Liver (tissue), 9 donors: ENCODE results near the gene DIAPH2. TPM values are rescaled to one million over a fixed set of nuclear protein-coding genes. Genes with fewer than 3 reads are reported as not detected.

Experiments used
- DNase-seq: peaks from one replicate; pipeline ENCODE4 v3.0.0-alpha.2; 2017; ENCODE audit warnings: low spot score
- H3K27ac ChIP-seq, 2 donors: one replicate each; pipeline ENCODE4 v1.7.0; 2013; ENCODE audit warnings: inconsistent platforms in 2 of 2, low read length in 2 of 2, control low read depth in 1 of 2, low read depth in 1 of 2, mild to moderate bottlenecking in 1 of 2
- H3K27me3 ChIP-seq, 4 donors: one replicate each; pipeline versions ENCODE4 v1.6.1 to v1.7.0; 2013; ENCODE audit warnings: low read length in 3 of 4, inconsistent platforms in 1 of 4, mild to moderate bottlenecking in 1 of 4, moderate library complexity in 1 of 4; ENCODE audit not compliant: control insufficient read depth in 4 of 4, insufficient read depth in 4 of 4
- H3K36me3 ChIP-seq, 4 donors: one replicate each; pipeline versions ENCODE4 v1.6.1 to v1.7.0; 2013; ENCODE audit warnings: low read length in 3 of 4, mild to moderate bottlenecking in 3 of 4, low read depth in 1 of 4, moderate library complexity in 1 of 4; ENCODE audit not compliant: control insufficient read depth in 4 of 4, insufficient read depth in 3 of 4
- H3K4me1 ChIP-seq, 4 donors: one replicate each; pipeline versions ENCODE4 v1.6.1 to v1.7.0; 2013; ENCODE audit warnings: low read length in 3 of 4, mild to moderate bottlenecking in 3 of 4, moderate library complexity in 1 of 4; ENCODE audit not compliant: control insufficient read depth in 4 of 4, insufficient read depth in 4 of 4
- H3K4me3 ChIP-seq, 3 donors: one replicate each; pipeline versions ENCODE4 v1.6.1 to v1.7.0; 2013; ENCODE audit warnings: low read length in 3 of 3, control low read depth in 1 of 3, low read depth in 1 of 3, mild to moderate bottlenecking in 1 of 3
- H3K9ac ChIP-seq, 2 donors: one replicate each; pipeline ENCODE4 v1.7.0; 2013; ENCODE audit warnings: low read length in 2 of 2, mild to moderate bottlenecking in 2 of 2, moderate library complexity in 2 of 2, control low read depth in 1 of 2, low read depth in 1 of 2
- H3K9me3 ChIP-seq, 4 donors: one replicate each; pipeline versions ENCODE4 v1.6.1 to v1.7.0; 2013; ENCODE audit warnings: low read length in 3 of 4; ENCODE audit not compliant: control insufficient read depth in 4 of 4
- EGR1 ChIP-seq, 2 donors: IDR thresholded peaks; 2 replicates each; pipeline ENCODE4 v1.6.1; 2016 to 2018; ENCODE audit warnings: antibody characterized with exemption in 2 of 2, low read depth in 2 of 2
- FOXA1 ChIP-seq: IDR thresholded peaks from 2 replicates; pipeline ENCODE4 v1.6.1; 2016; ENCODE audit warnings: antibody characterized with exemption
- FOXA2 ChIP-seq: IDR thresholded peaks from 2 replicates; pipeline ENCODE4 v1.6.1; 2016; ENCODE audit warnings: antibody characterized with exemption
- GABPA ChIP-seq, 2 donors: IDR thresholded peaks in 1 of 2; conservative IDR thresholded peaks in 1 of 2; 2 replicates each; pipeline ENCODE4 v1.6.1; 2016; ENCODE audit warnings: antibody characterized with exemption in 2 of 2, mild to moderate bottlenecking in 1 of 2, moderate library complexity in 1 of 2
- HNF4A ChIP-seq, 2 donors: conservative IDR thresholded peaks; 2 replicates each; pipeline ENCODE4 v1.6.1; 2016; ENCODE audit warnings: antibody characterized with exemption in 2 of 2, mild to moderate bottlenecking in 2 of 2
- HNF4G ChIP-seq: IDR thresholded peaks from 2 replicates; pipeline ENCODE4 v1.6.1; 2016; ENCODE audit warnings: antibody characterized with exemption
- JUND ChIP-seq, 2 donors: IDR thresholded peaks; 2 replicates each; pipeline ENCODE4 v1.6.1; 2016; ENCODE audit warnings: antibody characterized with exemption in 2 of 2
- MAX ChIP-seq: IDR thresholded peaks from 2 replicates; pipeline ENCODE4 v1.6.1; 2016; ENCODE audit warnings: antibody characterized with exemption
- NR2F2 ChIP-seq: IDR thresholded peaks from 2 replicates; pipeline ENCODE4 v1.6.1; 2016; ENCODE audit warnings: antibody characterized with exemption
- RAD21 ChIP-seq, 2 donors: IDR thresholded peaks; 2 replicates each; pipeline ENCODE4 v1.6.1; 2016; ENCODE audit warnings: antibody characterized with exemption in 2 of 2, mild to moderate bottlenecking in 2 of 2
- RXRA ChIP-seq, 2 donors: IDR thresholded peaks; 2 replicates each; pipeline ENCODE4 v1.6.1; 2017 to 2018; ENCODE audit warnings: antibody characterized with exemption in 2 of 2, mild to moderate bottlenecking in 1 of 2
- SP1 ChIP-seq: IDR thresholded peaks from 2 replicates; pipeline ENCODE4 v1.6.1; 2018; ENCODE audit warnings: antibody characterized with exemption, mild to moderate bottlenecking
- TAF1 ChIP-seq: conservative IDR thresholded peaks from 2 replicates; pipeline ENCODE4 v1.6.1; 2016; ENCODE audit warnings: antibody characterized with exemption, mild to moderate bottlenecking
- YY1 ChIP-seq: IDR thresholded peaks from 2 replicates; pipeline ENCODE4 v1.6.1; 2016; ENCODE audit warnings: antibody characterized with exemption, mild to moderate bottlenecking
- ZBTB33 ChIP-seq: IDR thresholded peaks from 2 replicates; pipeline ENCODE4 v1.6.1; 2016; ENCODE audit warnings: antibody characterized with exemption
- WGBS: extraction: QIAGEN DNeasy Blood & Tissue Kit; methylation state at CpG from one replicate; pipeline ENCODE4 v1.1.7; 2013; 5-methylcytosine and 5-hydroxymethylcytosine counted together
- polyA plus RNA-seq, 2 donors: library from polyadenylated mRNA; stranded (reverse) in 1 of 2; unstranded in 1 of 2; fragments of 200-250 nt in 1 of 2; fragments of >200 nt in 1 of 2; fragmentation: Nextera tagmentation in 1 of 2; extraction: Ambion mirVana in 1 of 2; gene quantifications; one replicate each; pipeline versions ENCODE4 v1.2.1 to v1.2.3, GENCODE V29; 2013 to 2015
- total RNA-seq, 2 donors: library from RNA; depleted of rRNA; stranded (reverse); fragments of >200 nt; gene quantifications; one replicate each; pipeline ENCODE4 v1.2.3, GENCODE V29; 2014
- TF ChIP-seq, protein P1 (sequence below): IDR thresholded peaks from 2 replicates; pipeline ENCODE4 v1.6.1; 2016; ENCODE audit warnings: antibody characterized with exemption
- TF ChIP-seq, protein P2 (sequence below): fragments of 150-350 bp; IDR thresholded peaks from 2 replicates; pipeline ENCODE4 v1.5.1; 2017; ENCODE audit warnings: improper control_type of control experiment, low read depth, low read length; ENCODE audit not compliant: missing input control
- TF ChIP-seq, protein P3 (sequence below): IDR thresholded peaks from 2 replicates; pipeline ENCODE4 v1.6.1; 2016; ENCODE audit warnings: antibody characterized with exemption, mild to moderate bottlenecking
- donor health status: healthy.
- donor health status: healthy.
- donor health status: healthy.
- donor health status: healthy.
- donor health status: healthy.

The DIAPH2 gene
- total and polyA plus RNA-seq, 4 donors: 2.7 to 16.6 (median 5.3) TPM

- Histone ChIP-seq H3K9ac (no peak overlapping the region), H3K9me3 (no peaks in the 10 kb centered on the region), H3K27me3 (no peaks in the 10 kb centered on the region), H3K4me1 (no peaks in the 10 kb centered on the region), H3K4me3 (no peak overlapping the region), H3K27ac (no peak overlapping the region), H3K36me3 (no peaks in the 10 kb centered on the region)
- WGBS: 98% methylated on average over 1 of the region's 1 CpG
- DNase-seq: no peak
- TF ChIP-seq, protein P1, sequence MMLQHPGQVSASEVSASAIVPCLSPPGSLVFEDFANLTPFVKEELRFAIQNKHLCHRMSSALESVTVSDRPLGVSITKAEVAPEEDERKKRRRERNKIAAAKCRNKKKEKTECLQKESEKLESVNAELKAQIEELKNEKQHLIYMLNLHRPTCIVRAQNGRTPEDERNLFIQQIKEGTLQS: no peak
- TF ChIP-seq RXRA (IDR thresholded peaks at IDR 0.05) (no peak), MAX (no peak), YY1 (no peak), GABPA (IDR thresholded peaks at IDR 0.05 in 1 of 2, conservative IDR thresholded peaks at IDR 0.05 in 1 of 2) (no peak), NR2F2 (no peak), JUND (IDR thresholded peaks at IDR 0.05) (no peak), EGR1 (IDR thresholded peaks at IDR 0.05; ENCODE audit: low read depth in 2 of 2) (no peak), ZBTB33 (no peak), HNF4G (no peak)
- TF ChIP-seq, protein P2, sequence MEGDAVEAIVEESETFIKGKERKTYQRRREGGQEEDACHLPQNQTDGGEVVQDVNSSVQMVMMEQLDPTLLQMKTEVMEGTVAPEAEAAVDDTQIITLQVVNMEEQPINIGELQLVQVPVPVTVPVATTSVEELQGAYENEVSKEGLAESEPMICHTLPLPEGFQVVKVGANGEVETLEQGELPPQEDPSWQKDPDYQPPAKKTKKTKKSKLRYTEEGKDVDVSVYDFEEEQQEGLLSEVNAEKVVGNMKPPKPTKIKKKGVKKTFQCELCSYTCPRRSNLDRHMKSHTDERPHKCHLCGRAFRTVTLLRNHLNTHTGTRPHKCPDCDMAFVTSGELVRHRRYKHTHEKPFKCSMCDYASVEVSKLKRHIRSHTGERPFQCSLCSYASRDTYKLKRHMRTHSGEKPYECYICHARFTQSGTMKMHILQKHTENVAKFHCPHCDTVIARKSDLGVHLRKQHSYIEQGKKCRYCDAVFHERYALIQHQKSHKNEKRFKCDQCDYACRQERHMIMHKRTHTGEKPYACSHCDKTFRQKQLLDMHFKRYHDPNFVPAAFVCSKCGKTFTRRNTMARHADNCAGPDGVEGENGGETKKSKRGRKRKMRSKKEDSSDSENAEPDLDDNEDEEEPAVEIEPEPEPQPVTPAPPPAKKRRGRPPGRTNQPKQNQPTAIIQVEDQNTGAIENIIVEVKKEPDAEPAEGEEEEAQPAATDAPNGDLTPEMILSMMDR: no peak
These were observed 482.7 kb downstream of the DIAPH2 start for GRCh38 chrX:97167333-97167732.

DNA sequence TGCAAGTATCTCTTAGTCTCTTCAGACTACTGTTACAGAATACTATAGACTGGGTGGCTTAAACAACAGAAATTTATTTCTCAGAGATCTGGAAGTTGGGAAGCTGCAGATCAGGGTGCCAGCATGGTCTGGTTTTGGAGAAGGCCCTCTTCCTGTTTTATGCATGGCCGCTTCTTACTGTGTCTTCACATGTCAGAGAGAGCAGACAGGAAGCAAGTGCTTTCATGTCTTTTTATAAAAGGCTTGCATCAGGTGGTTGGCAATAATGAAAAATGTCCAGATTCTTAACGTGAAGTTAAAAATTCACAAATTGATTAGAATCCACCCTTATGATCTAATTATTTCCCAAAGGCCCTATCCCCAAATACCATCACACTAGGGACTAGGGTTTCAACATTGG, 484.0 kb downstream of the DIAPH2 start:
- Histone ChIP-seq H3K27ac (no peak overlapping the region), H3K27me3 (no peaks in the 10 kb centered on the region), H3K4me3 (no peak overlapping the region), H3K9me3 (no peaks in the 10 kb centered on the region), H3K9ac (no peak overlapping the region), H3K4me1 (no peaks in the 10 kb centered on the region), H3K36me3 (no peaks in the 10 kb centered on the region)
- WGBS: 86% methylated on average over 2 of the region's 2 CpGs
- TF ChIP-seq EGR1 (IDR thresholded peaks at IDR 0.05; ENCODE audit: low read depth in 2 of 2) (no peak), RAD21 (IDR thresholded peaks at IDR 0.05) (no peak), MAX (no peak), SP1 (no peak), NR2F2 (no peak), FOXA1 (no peak), ZBTB33 (no peak), GABPA (IDR thresholded peaks at IDR 0.05 in 1 of 2, conservative IDR thresholded peaks at IDR 0.05 in 1 of 2) (no peak), JUND (IDR thresholded peaks at IDR 0.05) (no peak), FOXA2 (no peak), RXRA (IDR thresholded peaks at IDR 0.05) (no peak), HNF4A (conservative IDR thresholded peaks at IDR 0.05) (no peak), HNF4G (no peak), YY1 (no peak), TAF1 (no peak)
- TF ChIP-seq, protein P1: no peak
- TF ChIP-seq, protein P2: no peak
- TF ChIP-seq, protein P3, sequence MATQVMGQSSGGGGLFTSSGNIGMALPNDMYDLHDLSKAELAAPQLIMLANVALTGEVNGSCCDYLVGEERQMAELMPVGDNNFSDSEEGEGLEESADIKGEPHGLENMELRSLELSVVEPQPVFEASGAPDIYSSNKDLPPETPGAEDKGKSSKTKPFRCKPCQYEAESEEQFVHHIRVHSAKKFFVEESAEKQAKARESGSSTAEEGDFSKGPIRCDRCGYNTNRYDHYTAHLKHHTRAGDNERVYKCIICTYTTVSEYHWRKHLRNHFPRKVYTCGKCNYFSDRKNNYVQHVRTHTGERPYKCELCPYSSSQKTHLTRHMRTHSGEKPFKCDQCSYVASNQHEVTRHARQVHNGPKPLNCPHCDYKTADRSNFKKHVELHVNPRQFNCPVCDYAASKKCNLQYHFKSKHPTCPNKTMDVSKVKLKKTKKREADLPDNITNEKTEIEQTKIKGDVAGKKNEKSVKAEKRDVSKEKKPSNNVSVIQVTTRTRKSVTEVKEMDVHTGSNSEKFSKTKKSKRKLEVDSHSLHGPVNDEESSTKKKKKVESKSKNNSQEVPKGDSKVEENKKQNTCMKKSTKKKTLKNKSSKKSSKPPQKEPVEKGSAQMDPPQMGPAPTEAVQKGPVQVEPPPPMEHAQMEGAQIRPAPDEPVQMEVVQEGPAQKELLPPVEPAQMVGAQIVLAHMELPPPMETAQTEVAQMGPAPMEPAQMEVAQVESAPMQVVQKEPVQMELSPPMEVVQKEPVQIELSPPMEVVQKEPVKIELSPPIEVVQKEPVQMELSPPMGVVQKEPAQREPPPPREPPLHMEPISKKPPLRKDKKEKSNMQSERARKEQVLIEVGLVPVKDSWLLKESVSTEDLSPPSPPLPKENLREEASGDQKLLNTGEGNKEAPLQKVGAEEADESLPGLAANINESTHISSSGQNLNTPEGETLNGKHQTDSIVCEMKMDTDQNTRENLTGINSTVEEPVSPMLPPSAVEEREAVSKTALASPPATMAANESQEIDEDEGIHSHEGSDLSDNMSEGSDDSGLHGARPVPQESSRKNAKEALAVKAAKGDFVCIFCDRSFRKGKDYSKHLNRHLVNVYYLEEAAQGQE: no peak
- no peak for DNase-seq
